ENCODE results near the gene KIDINS220.

KIDINS220 gene

GRCh38 chr2:8836971-8837794 lies at the start of gene KIDINS220:
Gene KIDINS220 (minus strand): TSS chr2:8837613. CDS start chr2:8827093, 10,520 bp downstream.
- peak; percentile 99 for DNase-seq (ENCODE audit: low spot score)

GRCh38 chr2:8886876-8887275 lies 49.5 kb upstream of the KIDINS220 start:
- no peak for DNase-seq (ENCODE audit: low spot score)

GRCh38 chr2:8886202-8886518 lies 48.7 kb upstream of the KIDINS220 start:
- DNase-seq (ENCODE audit: low spot score): no peak

- peak; percentile 26 for DNase-seq (ENCODE audit: low spot score)
Measured at GRCh38 chr2:8885449-8886201, 48.2 kb upstream of the KIDINS220 start.

- no peak for DNase-seq (ENCODE audit: low spot score)
Measured at GRCh38 chr2:8884812-8885211, 47.4 kb upstream of the KIDINS220 start.

GRCh38 chr2:8882094-8882493 lies 44.7 kb upstream of the KIDINS220 start:
- DNase-seq (ENCODE audit: low spot score): no peak

- no peak for DNase-seq (ENCODE audit: low spot score)
Measured at GRCh38 chr2:8877894-8878293, 40.5 kb upstream of the KIDINS220 start.

- no peak for DNase-seq (ENCODE audit: low spot score)
Measured at GRCh38 chr2:8877332-8877731, 39.9 kb upstream of the KIDINS220 start.

- DNase-seq (ENCODE audit: low spot score): no peak
Measured at GRCh38 chr2:8876628-8877027, 39.2 kb upstream of the KIDINS220 start.

- peak; percentile 51 for DNase-seq (ENCODE audit: low spot score)
Measured at GRCh38 chr2:8872821-8873432, 35.5 kb upstream of the KIDINS220 start.

GRCh38 chr2:8870441-8870840 lies 33.0 kb upstream of the KIDINS220 start:
- no peak for DNase-seq (ENCODE audit: low spot score)

- DNase-seq (ENCODE audit: low spot score): no peak
Measured at GRCh38 chr2:8867363-8867762, 29.9 kb upstream of the KIDINS220 start.

GRCh38 chr2:8863331-8863953 lies 26.0 kb upstream of the KIDINS220 start:
- no peak for DNase-seq (ENCODE audit: low spot score)

- DNase-seq (ENCODE audit: low spot score): no peak
Measured at GRCh38 chr2:8862230-8862629, 24.8 kb upstream of the KIDINS220 start.

GRCh38 chr2:8861797-8862196 lies 24.4 kb upstream of the KIDINS220 start:
- no peak for DNase-seq (ENCODE audit: low spot score)

- DNase-seq (ENCODE audit: low spot score): no peak
Measured at GRCh38 chr2:8860239-8860638, 22.8 kb upstream of the KIDINS220 start.

- DNase-seq (ENCODE audit: low spot score): no peak
Measured at GRCh38 chr2:8858910-8859309, 21.5 kb upstream of the KIDINS220 start.

- no peak for DNase-seq (ENCODE audit: low spot score)
Measured at GRCh38 chr2:8858264-8858663, 20.9 kb upstream of the KIDINS220 start.

GRCh38 chr2:8857709-8858108 lies 20.3 kb upstream of the KIDINS220 start:
- DNase-seq (ENCODE audit: low spot score): no peak

- DNase-seq (ENCODE audit: low spot score): no peak
Measured at GRCh38 chr2:8856176-8856575, 18.8 kb upstream of the KIDINS220 start.

- no peak for DNase-seq (ENCODE audit: low spot score)
Measured at GRCh38 chr2:8855010-8855409, 17.6 kb upstream of the KIDINS220 start.

GRCh38 chr2:8853426-8853825 lies 16.0 kb upstream of the KIDINS220 start:
- no peak for DNase-seq (ENCODE audit: low spot score)

All from germinal center (tissue), 1 donor.